WI38 (cell line): Measurements from ENCODE around the gene SPATA9.

Experiments used
- H3K4me3 ChIP-seq: 2 replicates; pipeline ENCODE4 v1.5.1; 2011; ENCODE audit warnings: low read depth, mild to moderate bottlenecking, control low read depth, low read length
- TF ChIP-seq, protein P1 (sequence below): IDR thresholded peaks from 2 replicates; pipeline ENCODE4 v1.5.1; 2012; ENCODE audit warnings: low read depth, mild to moderate bottlenecking, control low read depth, low read length

The SPATA9 gene

GRCh38 chr5:95684361-95684760 lies 1.6 kb upstream of the SPATA9 start:
- TF ChIP-seq, protein P1, sequence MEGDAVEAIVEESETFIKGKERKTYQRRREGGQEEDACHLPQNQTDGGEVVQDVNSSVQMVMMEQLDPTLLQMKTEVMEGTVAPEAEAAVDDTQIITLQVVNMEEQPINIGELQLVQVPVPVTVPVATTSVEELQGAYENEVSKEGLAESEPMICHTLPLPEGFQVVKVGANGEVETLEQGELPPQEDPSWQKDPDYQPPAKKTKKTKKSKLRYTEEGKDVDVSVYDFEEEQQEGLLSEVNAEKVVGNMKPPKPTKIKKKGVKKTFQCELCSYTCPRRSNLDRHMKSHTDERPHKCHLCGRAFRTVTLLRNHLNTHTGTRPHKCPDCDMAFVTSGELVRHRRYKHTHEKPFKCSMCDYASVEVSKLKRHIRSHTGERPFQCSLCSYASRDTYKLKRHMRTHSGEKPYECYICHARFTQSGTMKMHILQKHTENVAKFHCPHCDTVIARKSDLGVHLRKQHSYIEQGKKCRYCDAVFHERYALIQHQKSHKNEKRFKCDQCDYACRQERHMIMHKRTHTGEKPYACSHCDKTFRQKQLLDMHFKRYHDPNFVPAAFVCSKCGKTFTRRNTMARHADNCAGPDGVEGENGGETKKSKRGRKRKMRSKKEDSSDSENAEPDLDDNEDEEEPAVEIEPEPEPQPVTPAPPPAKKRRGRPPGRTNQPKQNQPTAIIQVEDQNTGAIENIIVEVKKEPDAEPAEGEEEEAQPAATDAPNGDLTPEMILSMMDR: no peak
- H3K4me3 ChIP-seq: no peak overlapping the region

GRCh38 chr5:95673081-95673480 lies 9.7 kb downstream of the SPATA9 start:
- TF ChIP-seq, protein P1: no peak
- no peak overlapping the region for H3K4me3 ChIP-seq

DNA sequence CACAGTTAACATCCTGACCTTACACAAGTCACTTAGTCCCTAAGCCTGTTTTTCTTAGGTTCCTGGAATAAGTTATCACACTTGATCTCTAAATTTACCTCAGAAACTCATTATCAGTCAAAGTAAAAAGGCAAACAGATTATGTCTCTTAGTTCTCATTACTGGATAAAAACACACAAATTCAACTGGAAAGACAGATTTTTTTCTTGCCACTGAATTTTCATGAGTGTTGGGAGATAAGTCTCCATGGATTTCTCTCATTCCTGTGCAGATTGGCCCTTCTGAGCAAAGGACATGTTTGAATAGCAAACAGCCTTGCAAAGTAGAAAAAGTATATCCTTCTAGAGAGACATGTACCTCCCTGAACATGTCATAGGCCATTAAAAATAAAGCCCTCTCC lies 10.2 kb downstream of the SPATA9 start:
- H3K4me3 ChIP-seq: no peak overlapping the region
- TF ChIP-seq, protein P1: no peak

DNA sequence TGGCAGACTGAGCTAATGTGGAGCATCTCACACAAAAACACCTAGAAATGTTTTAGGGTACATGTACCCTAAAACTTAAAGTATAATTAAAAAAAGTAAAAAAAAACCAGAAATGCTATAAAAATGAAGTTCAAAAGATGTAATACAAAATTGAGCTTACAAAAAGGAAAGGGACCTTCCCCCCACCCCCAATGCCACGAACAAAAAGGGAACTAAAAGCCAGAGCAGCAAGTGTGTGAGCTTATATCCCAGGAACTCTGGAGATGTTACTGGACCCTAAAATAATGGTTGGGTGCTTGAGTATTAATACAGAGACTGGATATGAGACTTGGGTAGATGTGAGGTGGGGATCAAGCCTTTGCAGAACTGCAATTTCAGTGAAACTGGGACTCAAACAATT lies 11.0 kb downstream of the SPATA9 start:
- TF ChIP-seq, protein P1: no peak

GRCh38 chr5:95670568-95670967 lies 12.2 kb downstream of the SPATA9 start:
- no peak overlapping the region for H3K4me3 ChIP-seq
- TF ChIP-seq, protein P1: no peak

More for the DNA sequence above, 11.0 kb downstream of the SPATA9 start:
- no peak overlapping the region for H3K4me3 ChIP-seq

GRCh38 chr5:95669985-95670384 lies 12.8 kb downstream of the SPATA9 start:
- no peak overlapping the region for H3K4me3 ChIP-seq
- TF ChIP-seq, protein P1: no peak

DNA sequence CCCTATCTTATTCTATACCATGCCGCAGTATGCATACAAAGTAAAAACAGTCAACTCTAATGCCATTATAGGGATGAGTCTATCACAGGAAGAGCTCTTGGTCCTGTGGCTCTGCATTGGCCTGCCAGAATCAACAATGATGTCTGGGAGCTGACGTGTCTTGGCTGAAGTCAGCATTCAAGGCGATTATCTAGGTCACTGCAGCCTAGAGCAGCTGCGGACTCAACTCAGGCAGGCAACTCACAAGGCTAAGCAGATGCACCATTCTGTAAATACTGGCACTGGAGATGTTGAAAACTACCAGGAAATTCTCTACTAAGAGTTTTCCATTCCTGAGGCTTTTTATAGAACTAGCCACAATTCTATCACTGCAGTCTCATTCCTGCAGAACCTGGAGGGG lies 13.3 kb downstream of the SPATA9 start:
- TF ChIP-seq, protein P1: no peak

More for the DNA sequence above, 13.3 kb downstream of the SPATA9 start:
- H3K4me3 ChIP-seq: no peak overlapping the region
